Uterus (tissue), 2 donors: ENCODE results near the gene CILP2.

Experiments
- POLR2A ChIP-seq, 2 donors: fragments of 450-650 bp; IDR thresholded peaks; one replicate each; pipeline ENCODE4 v1.6.1; 2016; ENCODE audit warnings: antibody characterized with exemption in 2 of 2, mild to moderate bottlenecking in 1 of 2, moderate library complexity in 1 of 2
- TF ChIP-seq, protein P1 (sequence below), 4 experiments: fragments of 200-600 bp in 2 of 4; fragments of 450-650 bp in 2 of 4; sonication (generic) in 2 of 4; IDR thresholded peaks; one replicate each; pipeline ENCODE4 v1.5.1; 2016 to 2019; ENCODE audit warnings: antibody characterized with exemption in 4 of 4, mild to moderate bottlenecking in 2 of 4, moderate library complexity in 1 of 4

DNA sequence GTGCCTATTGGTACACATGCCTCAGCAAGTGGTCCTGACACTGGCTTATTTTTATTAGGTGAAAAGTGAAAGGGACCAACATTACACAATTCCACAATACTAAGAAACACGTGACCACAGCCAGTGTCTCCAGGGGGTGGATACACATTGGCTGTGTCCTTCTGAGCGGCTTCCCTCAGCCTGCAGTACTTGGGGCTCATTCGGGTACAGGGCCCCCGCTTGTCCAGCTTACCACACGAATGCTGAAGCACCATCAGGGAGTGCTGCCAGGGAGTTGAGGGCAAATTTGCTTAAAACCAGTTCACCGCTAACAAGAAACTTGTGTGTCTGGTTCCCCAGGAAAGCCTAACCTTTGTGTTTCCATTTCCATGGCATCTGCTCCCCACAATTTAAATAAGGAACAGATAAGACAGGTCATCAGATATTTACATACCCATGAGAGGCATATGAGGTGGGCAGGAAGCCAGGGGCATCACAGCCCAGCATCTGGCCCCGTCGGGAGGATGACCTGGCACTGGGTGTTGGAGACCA, 57.2 kb downstream of the CILP2 start:
- TF ChIP-seq POLR2A (IDR thresholded peaks at IDR 0.05): no peak
- TF ChIP-seq, protein P1, sequence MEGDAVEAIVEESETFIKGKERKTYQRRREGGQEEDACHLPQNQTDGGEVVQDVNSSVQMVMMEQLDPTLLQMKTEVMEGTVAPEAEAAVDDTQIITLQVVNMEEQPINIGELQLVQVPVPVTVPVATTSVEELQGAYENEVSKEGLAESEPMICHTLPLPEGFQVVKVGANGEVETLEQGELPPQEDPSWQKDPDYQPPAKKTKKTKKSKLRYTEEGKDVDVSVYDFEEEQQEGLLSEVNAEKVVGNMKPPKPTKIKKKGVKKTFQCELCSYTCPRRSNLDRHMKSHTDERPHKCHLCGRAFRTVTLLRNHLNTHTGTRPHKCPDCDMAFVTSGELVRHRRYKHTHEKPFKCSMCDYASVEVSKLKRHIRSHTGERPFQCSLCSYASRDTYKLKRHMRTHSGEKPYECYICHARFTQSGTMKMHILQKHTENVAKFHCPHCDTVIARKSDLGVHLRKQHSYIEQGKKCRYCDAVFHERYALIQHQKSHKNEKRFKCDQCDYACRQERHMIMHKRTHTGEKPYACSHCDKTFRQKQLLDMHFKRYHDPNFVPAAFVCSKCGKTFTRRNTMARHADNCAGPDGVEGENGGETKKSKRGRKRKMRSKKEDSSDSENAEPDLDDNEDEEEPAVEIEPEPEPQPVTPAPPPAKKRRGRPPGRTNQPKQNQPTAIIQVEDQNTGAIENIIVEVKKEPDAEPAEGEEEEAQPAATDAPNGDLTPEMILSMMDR (IDR thresholded peaks at IDR 0.05): no peak
